ENCODE data around the gene PPP1CA. TPM values are rescaled to one million over a fixed set of nuclear protein-coding genes. Genes with fewer than 3 reads are reported as not detected.

Gene PPP1CA
- total RNA-seq, 1 donor from 2014 or later: 163 TPM

- Mint-ChIP-seq H3K27me3 (ENCODE audit: unreplicated experiment) (peaks cover 17% of the 10 kb centered on the region), H3K4me1 (ENCODE audit: low read depth, unreplicated experiment) (peaks cover 7% of the 10 kb centered on the region), H3K9me3 (ENCODE audit: unreplicated experiment) (peaks cover 2% of the 10 kb centered on the region), H3K4me3 (ENCODE audit: unreplicated experiment) (no peak within 1 kb of the TSS), H3K36me3 (ENCODE audit: unreplicated experiment) (no peaks in the 10 kb centered on the region), H3K27ac (ENCODE audit: unreplicated experiment) (peak within 1 kb of the TSS; percentile 95)
- no peak for TF ChIP-seq CTCF (IDR thresholded peaks at IDR 0.05; ENCODE audit: partially characterized antibody, unreplicated experiment)
- no peak for DNase-seq
These were observed 35.6 kb upstream of the PPP1CA start, which contains the start of gene PTPRCAP for GRCh38 chr11:67437082-67437808. TSS of gene PTPRCAP (minus strand) at chr11:67437682. CDS start at chr11:67437619, 63 bp downstream.

GRCh38 chr11:67436459-67437081 is 34.9 kb upstream of the PPP1CA start:
- no peak overlapping the region for H3K4me3 Mint-ChIP-seq (ENCODE audit: unreplicated experiment)
- peaks cover 3% of the 10 kb centered on the region for H3K9me3 Mint-ChIP-seq (ENCODE audit: unreplicated experiment)
- H3K36me3 Mint-ChIP-seq (ENCODE audit: unreplicated experiment): no peaks in the 10 kb centered on the region
- DNase-seq: peak; percentile 59
- TF ChIP-seq CTCF (IDR thresholded peaks at IDR 0.05; ENCODE audit: partially characterized antibody, unreplicated experiment): no peak
- H3K27me3 Mint-ChIP-seq (ENCODE audit: unreplicated experiment): peaks cover 12% of the 10 kb centered on the region
- peaks cover 7% of the 10 kb centered on the region for H3K4me1 Mint-ChIP-seq (ENCODE audit: low read depth, unreplicated experiment)
- H3K27ac Mint-ChIP-seq (ENCODE audit: unreplicated experiment): peak overlapping the region; percentile 95

DNA sequence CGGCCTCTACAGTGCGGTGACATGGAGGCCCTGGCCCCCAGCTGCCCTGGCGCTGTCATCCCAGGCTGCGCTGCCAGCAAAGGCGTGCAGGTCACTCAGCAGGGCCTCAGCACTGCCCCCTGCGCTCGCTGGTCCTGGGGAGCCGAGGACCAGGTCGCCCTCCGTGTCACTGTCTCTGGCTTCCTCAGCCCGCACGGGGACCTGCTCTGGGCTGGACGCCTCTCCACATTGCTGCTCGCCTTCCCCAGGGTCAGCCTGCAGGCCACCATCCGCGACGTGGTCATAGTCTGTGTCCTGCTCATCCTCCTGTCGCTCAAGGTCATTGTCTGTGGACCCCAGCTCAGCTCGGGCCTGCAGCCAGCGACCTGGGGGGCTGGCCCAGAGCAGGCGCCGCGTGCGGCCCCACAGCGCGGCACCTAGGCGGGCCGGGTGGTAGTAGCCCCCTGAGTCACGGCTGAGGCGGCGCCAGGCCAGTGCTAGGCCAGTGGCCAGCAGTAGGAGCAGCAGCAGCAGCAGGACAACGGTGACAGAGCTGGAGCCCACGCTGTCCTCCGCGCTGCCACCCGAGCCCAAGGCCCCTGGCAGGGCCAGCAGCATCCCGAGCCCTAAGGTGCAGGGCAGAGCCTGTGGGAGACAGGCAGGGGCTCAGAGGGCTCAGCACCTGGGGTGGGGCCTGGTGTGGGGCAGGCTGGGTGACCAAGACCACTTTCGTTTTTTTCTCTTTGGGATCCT is 34.2 kb upstream of the PPP1CA start:
- peaks cover 3% of the 10 kb centered on the region for H3K9me3 Mint-ChIP-seq (ENCODE audit: unreplicated experiment)
- H3K27me3 Mint-ChIP-seq (ENCODE audit: unreplicated experiment): peaks cover 12% of the 10 kb centered on the region
- TF ChIP-seq CTCF (IDR thresholded peaks at IDR 0.05; ENCODE audit: partially characterized antibody, unreplicated experiment): no peak
- no peaks in the 10 kb centered on the region for H3K36me3 Mint-ChIP-seq (ENCODE audit: unreplicated experiment)
- H3K27ac Mint-ChIP-seq (ENCODE audit: unreplicated experiment): peak overlapping the region; percentile 87
- no peak overlapping the region for H3K4me3 Mint-ChIP-seq (ENCODE audit: unreplicated experiment)
- DNase-seq: no peak
- peaks cover 7% of the 10 kb centered on the region for H3K4me1 Mint-ChIP-seq (ENCODE audit: low read depth, unreplicated experiment)

GRCh38 chr11:67435031-67435726 is 33.5 kb upstream of the PPP1CA start:
- H3K9me3 Mint-ChIP-seq (ENCODE audit: unreplicated experiment): peaks cover 3% of the 10 kb centered on the region

More at GRCh38 chr11:67435031-67435726, 33.5 kb upstream of the PPP1CA start:
- peaks cover 7% of the 10 kb centered on the region for H3K4me1 Mint-ChIP-seq (ENCODE audit: low read depth, unreplicated experiment)
- peaks cover 12% of the 10 kb centered on the region for H3K27me3 Mint-ChIP-seq (ENCODE audit: unreplicated experiment)
- no peak overlapping the region for H3K4me3 Mint-ChIP-seq (ENCODE audit: unreplicated experiment)
- no peak for DNase-seq
- H3K27ac Mint-ChIP-seq (ENCODE audit: unreplicated experiment): no peak overlapping the region
- no peaks in the 10 kb centered on the region for H3K36me3 Mint-ChIP-seq (ENCODE audit: unreplicated experiment)
- no peak for TF ChIP-seq CTCF (IDR thresholded peaks at IDR 0.05; ENCODE audit: partially characterized antibody, unreplicated experiment)

All from glutamatergic neuron (in vitro differentiated cells).